Fibroblast of lung (primary cell): ENCODE data around the gene RPUSD3. TPM values are rescaled to one million over a fixed set of nuclear protein-coding genes. Genes with fewer than 3 reads are reported as not detected.
A peak's percentile ranks its signal among the peaks of the same experiment; 100 is the strongest.

ENCODE experiments used
- DNase-seq, 2 donors: peaks; one replicate each; pipeline versions ENCODE4 v3.0.0 to v3.0.0-alpha.2; 2010; ENCODE audit warnings: low read depth in 2 of 2
- H2AFZ ChIP-seq: 2 replicates; pipeline ENCODE4 v1.5.1; 2012; ENCODE audit warnings: low read length, control low read depth, inconsistent platforms
- H3K27ac ChIP-seq: 2 replicates; pipeline ENCODE4 v1.5.1; 2011; ENCODE audit warnings: low read length, control low read depth; ENCODE audit not compliant: insufficient read depth
- H3K27me3 ChIP-seq: 2 replicates; pipeline ENCODE4 v1.5.1; 2011; ENCODE audit warnings: mild to moderate bottlenecking, low read length; ENCODE audit not compliant: control insufficient read depth, insufficient read depth
- H3K36me3 ChIP-seq: 2 replicates; pipeline ENCODE4 v1.5.1; 2011; ENCODE audit warnings: low read length; ENCODE audit not compliant: control insufficient read depth, insufficient read depth
- H3K4me1 ChIP-seq: 2 replicates; pipeline ENCODE4 v1.5.1; 2011; ENCODE audit warnings: low read length; ENCODE audit not compliant: control insufficient read depth, insufficient read depth; ENCODE audit errors: extremely low read depth
- H3K4me2 ChIP-seq: 2 replicates; pipeline ENCODE4 v1.5.1; 2011; ENCODE audit warnings: low read length, control low read depth; ENCODE audit not compliant: insufficient read depth; ENCODE audit errors: extremely low read depth
- H3K4me3 ChIP-seq, 4 experiments: fragments of 200-600 bp in 1 of 4; sonication (generic) in 1 of 4; replicated peaks in 1 of 4; 2 replicates each; pipeline ENCODE4 v1.5.1; 2011 to 2016; ENCODE audit warnings: low read length in 4 of 4, low read depth in 3 of 4, mild to moderate bottlenecking in 3 of 4, control low read depth in 2 of 4, inconsistent platforms in 1 of 4, mixed read lengths in 1 of 4; ENCODE audit not compliant: insufficient read depth in 1 of 4; ENCODE audit errors: control extremely low read depth in 1 of 4
- H3K79me2 ChIP-seq: 2 replicates; pipeline ENCODE4 v1.5.1; 2012; ENCODE audit warnings: mild to moderate bottlenecking, low read length, inconsistent platforms; ENCODE audit not compliant: control insufficient read depth, insufficient read depth
- H3K9ac ChIP-seq: 2 replicates; pipeline ENCODE4 v1.5.1; 2011; ENCODE audit warnings: mild to moderate bottlenecking, low read length, control low read depth; ENCODE audit not compliant: insufficient read depth
- H3K9me3 ChIP-seq: 2 replicates; pipeline ENCODE4 v1.5.1; 2012; ENCODE audit warnings: low read depth, low read length; ENCODE audit not compliant: control insufficient read depth, insufficient read depth
- H4K20me1 ChIP-seq: 2 replicates; pipeline ENCODE4 v1.5.1; 2011; ENCODE audit warnings: low read length; ENCODE audit not compliant: control insufficient read depth, insufficient read depth; ENCODE audit errors: extremely low read depth
- CTCF ChIP-seq, 2 donors: IDR thresholded peaks in 1 of 2; conservative IDR thresholded peaks in 1 of 2; 1 replicate in 1 of 2; 2 replicates in 1 of 2; pipeline ENCODE4 v1.5.1; 2011 to 2012; ENCODE audit warnings: low read length in 2 of 2, control low read depth in 1 of 2, inconsistent platforms in 1 of 2, low read depth in 1 of 2, mild to moderate bottlenecking in 1 of 2
- EZH2 ChIP-seq: IDR thresholded peaks from 2 replicates; pipeline ENCODE4 v1.5.1; 2012; ENCODE audit warnings: low read length, control low read depth, mild to moderate bottlenecking; ENCODE audit errors: missing control alignments
- polyA plus RNA-seq, 2 donors: library from polyadenylated mRNA; depleted of rRNA in 1 of 2; stranded (reverse) in 1 of 2; unstranded in 1 of 2; fragments of >200 nt; gene quantifications; 2 replicates each; pipeline ENCODE4 v1.2.1, GENCODE V29; 2011 to 2012; ENCODE audit warnings: missing spikeins in 1 of 2
- total RNA-seq: library from RNA; depleted of rRNA; stranded (reverse); fragments of >200 nt; gene quantifications from 2 replicates; pipeline ENCODE4 v1.2.1, GENCODE V29; 2014

The RPUSD3 gene
- total and polyA plus RNA-seq, 2 donors (not counting 1 experiment from before 2014, with no cell fraction given) = 17.3 to 22.1 TPM

GRCh38 chr3:9808345-9809037 is 35.3 kb downstream of the RPUSD3 start:
- Histone ChIP-seq H3K4me2 (no peak overlapping the region), H3K9ac (no peak overlapping the region), H3K36me3 (peaks cover 26% of the 10 kb centered on the region), H3K4me3 (no peak overlapping the region), H3K27me3 (no peaks in the 10 kb centered on the region), H3K27ac (peak overlapping the region; percentile 85), H3K9me3 (no peaks in the 10 kb centered on the region), H3K79me2 (no peaks in the 10 kb centered on the region), H4K20me1 (no peaks in the 10 kb centered on the region), H3K4me1 (peaks cover 3% of the 10 kb centered on the region), H2AFZ (no peak overlapping the region)
- TF ChIP-seq CTCF (conservative IDR thresholded peaks at IDR 0.05 in 1 of 2, IDR thresholded peaks at IDR 0.05 in 1 of 2; ENCODE audit: low read depth in 1 of 2, low read length in 2 of 2) = peak; percentile 25 to 36
- no peak for TF ChIP-seq EZH2
- peak; percentile 17 to 22 for DNase-seq

GRCh38 chr3:9807981-9808344 is 35.8 kb downstream of the RPUSD3 start:
- Histone ChIP-seq H3K36me3 (peaks cover 26% of the 10 kb centered on the region), H4K20me1 (no peaks in the 10 kb centered on the region), H3K9ac (no peak overlapping the region), H3K79me2 (no peaks in the 10 kb centered on the region), H3K4me2 (no peak overlapping the region), H3K4me1 (peaks cover 3% of the 10 kb centered on the region), H3K27ac (no peak overlapping the region), H2AFZ (no peak overlapping the region), H3K4me3 (no peak overlapping the region), H3K27me3 (no peaks in the 10 kb centered on the region), H3K9me3 (no peaks in the 10 kb centered on the region)
- no peak for TF ChIP-seq EZH2
- no peak for TF ChIP-seq CTCF (conservative IDR thresholded peaks at IDR 0.05 in 1 of 2, IDR thresholded peaks at IDR 0.05 in 1 of 2; ENCODE audit: low read depth in 1 of 2, low read length in 2 of 2)
- DNase-seq = no peak

GRCh38 chr3:9806688-9807589 is 36.9 kb downstream of the RPUSD3 start:
- no peak overlapping the region for H3K4me3 ChIP-seq
- no peaks in the 10 kb centered on the region for H3K27me3 ChIP-seq
- H3K9ac ChIP-seq = no peak overlapping the region
- DNase-seq = no peak
- peaks cover 3% of the 10 kb centered on the region for H3K4me1 ChIP-seq
- no peaks in the 10 kb centered on the region for H4K20me1 ChIP-seq
- TF ChIP-seq CTCF (conservative IDR thresholded peaks at IDR 0.05 in 1 of 2, IDR thresholded peaks at IDR 0.05 in 1 of 2; ENCODE audit: low read depth in 1 of 2, low read length in 2 of 2) (no peak), EZH2 (no peak)
- no peak overlapping the region for H2AFZ ChIP-seq
- peaks cover 26% of the 10 kb centered on the region for H3K36me3 ChIP-seq
- H3K4me2 ChIP-seq = no peak overlapping the region
- H3K79me2 ChIP-seq = no peaks in the 10 kb centered on the region
- no peaks in the 10 kb centered on the region for H3K9me3 ChIP-seq
- no peak overlapping the region for H3K27ac ChIP-seq
